Inflammatory macrophage treated with lipopolysaccharide for 4 hours (primary cell): Measurements from ENCODE around the gene SCN1B.

Experiments used
- DNase-seq: peaks from one replicate; pipeline ENCODE4 v3.0.0-alpha.2; 2020

Gene SCN1B

DNA sequence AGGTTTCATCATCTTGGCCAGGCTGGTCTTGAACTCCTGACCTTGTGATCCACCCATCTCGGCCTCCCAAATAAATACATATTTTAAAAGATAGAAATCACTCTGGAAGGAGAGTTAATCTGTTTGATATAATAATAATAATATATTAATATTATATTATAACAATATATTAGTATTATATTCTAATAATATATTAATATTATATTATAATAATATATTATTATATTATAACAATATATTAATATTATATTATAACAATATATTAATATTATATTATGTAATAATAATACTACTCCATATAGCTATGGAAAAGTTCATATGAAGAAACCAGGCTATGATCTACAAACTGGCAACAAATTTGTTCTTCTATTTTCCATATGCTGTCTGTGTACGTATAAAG is 28.1 kb downstream of the SCN1B start:
- DNase-seq: no peak

DNA sequence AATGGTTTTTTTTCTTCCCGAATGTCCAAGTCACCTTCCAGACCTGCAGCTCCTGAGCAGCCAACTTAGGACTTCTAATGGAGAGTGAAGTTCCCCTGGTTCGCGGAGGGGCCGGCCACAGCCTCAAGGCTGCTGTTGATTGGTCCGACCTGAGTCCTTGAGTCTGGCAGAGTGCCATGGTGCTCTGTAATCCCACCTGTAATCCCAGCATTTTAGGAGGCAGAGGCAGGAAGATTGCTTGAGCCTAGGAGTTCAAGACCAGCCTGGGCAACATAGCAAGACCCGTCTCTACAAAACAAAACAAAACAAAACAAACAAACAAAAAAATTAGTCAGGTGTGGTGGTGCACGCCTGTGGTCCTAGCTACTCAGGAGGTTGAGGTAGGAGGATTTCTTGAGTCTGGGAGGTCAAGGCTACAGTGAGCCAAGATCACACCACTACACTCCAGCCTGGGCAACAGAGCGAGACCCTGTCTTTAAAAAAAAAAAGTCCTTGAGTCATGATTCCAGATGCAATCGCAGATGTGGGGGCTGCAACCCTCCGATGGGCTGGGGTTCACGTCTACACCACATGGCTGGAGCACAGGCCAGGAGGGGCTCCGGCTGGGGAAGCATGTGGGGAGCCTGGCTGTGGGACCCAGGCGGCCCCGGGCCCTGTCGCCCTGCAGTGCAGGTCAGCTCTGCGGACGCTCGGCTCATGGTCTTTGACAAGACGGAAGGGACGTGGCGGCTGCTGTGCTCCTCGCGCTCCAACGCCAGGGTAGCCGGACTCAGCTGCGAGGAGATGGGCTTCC is 28.9 kb downstream of the SCN1B start:
- no peak for DNase-seq

DNA sequence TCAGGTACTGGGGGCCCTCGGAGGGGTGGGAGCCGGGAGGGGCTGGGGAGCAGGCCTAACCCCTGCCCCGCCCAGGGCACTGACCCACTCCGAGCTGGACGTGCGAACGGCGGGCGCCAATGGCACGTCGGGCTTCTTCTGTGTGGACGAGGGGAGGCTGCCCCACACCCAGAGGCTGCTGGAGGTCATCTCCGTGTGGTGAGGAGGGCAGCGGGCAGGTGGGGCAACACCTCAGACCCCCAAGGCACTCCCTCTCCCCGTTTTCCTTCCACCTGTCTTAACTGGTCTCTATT is 29.5 kb downstream of the SCN1B start:
- no peak for DNase-seq

DNA sequence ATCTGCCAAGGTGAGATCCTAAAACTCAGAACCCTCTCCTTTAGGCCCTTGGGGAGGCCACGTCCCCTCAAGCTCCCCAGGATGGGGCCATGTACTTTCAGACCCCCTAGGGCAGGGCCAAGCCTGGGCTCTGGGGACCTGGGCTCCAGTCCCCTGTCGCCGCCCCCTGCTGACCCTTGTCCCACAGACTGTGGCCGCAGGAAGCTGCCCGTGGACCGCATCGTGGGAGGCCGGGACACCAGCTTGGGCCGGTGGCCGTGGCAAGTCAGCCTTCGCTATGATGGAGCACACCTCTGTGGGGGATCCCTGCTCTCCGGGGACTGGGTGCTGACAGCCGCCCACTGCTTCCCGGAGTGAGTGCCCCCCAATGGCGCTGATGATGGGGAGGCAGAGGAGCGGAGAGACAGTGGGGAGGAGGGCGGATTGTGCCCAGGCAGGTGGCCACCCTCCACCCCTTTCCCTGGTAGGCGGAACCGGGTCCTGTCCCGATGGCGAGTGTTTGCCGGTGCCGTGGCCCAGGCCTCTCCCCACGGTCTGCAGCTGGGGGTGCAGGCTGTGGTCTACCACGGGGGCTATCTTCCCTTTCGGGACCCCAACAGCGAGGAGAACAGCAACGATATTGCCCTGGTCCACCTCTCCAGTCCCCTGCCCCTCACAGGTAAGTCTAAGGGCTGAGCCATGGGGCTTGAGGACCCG is 30.0 kb downstream of the SCN1B start:
- DNase-seq: no peak

DNA sequence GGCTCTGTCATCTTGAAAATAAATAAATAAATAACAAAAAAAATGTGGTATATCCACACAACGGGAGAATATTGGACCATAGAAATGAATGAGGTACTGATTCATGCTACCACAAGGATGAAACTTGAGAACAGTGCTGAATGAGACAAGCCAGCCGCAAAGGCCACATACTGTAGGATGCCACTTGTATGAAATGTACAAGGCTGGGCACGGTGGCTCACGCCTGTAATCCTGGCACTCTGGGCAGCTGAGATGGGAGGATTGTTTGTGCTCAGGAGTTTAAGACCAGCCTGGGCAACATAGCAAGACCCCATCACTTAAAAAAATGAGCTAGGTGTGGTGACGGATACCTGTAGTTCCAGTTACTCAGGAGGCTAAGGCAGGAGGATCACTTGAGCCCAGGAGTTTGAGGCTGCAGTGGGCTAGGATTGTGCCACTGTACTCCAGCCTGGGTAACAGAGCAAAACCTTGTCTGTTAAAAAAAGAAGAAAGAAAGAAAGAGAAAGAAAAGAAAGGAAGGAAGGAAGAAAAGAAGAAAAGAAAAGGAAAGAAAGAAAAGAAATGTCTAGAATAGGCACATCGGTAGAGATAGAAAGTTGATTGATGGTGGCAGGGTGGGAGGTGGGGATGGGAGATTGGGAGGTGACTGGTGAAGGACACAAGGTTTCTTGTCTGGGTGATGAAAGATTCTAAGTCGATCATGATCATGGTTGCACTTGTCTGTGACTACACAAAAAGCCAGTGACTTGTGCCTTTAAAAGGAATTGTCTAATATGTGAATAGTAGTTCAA is 31.5 kb downstream of the SCN1B start:
- DNase-seq: no peak

DNA sequence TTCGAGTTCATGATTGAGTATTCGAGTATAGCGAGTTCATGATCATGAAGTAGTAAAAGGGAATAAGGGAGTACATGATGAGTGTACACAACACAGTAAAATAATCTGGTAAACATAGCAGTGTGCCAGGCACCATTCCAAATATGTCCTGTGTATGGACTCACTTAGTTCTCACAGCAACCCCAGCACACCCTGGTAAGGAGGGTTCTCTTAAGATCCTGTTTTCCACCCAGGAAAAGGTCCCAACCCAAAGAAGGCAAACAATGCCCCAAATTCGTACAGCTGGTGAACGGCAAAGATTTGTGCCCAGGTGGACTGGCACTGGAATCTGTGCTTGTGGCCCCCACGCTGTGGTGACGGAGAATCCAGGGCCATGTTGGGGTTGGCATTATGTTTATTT is 32.7 kb downstream of the SCN1B start:
- DNase-seq: no peak

DNA sequence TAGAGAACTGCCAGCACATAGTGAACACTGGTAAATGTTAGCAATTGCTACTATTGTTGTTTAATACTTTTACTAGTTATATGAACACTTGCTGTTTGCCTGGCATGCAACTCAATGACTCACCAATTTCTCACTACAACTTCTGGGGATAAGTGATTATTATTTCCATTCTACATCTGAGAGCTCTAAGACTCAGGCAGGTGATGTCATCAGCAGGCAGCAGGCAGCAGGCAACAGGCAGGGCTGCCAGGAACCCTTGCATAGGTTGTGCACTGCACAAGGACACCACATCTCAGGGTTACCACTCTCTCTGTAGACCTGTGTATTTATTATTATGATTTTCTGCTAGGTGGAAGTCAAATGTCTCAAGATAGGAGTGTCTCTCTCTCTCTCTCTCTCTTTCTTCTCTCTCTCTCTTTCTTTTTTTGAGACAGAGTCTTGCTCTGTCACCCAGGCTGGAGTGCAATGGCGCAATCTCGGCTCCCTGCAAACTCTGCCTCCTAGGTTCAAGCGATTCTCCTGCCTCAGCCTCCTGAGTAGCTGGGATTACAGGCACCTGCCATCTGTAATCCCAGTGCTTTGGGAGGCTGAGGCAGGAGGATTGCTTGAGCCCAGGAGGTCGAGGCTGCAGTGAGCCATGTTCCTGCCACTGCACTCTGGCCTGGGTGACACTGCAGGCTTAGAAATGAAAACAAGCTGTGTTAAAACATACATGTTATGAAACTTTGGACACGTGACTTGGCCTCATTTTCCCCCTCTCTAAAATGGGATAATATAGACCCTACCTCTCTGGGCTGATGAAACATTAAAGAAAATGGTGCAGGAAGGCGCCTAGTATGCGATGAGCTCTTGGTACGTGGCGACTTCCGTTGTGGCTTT is 33.9 kb downstream of the SCN1B start:
- DNase-seq: peak; percentile 26

DNA sequence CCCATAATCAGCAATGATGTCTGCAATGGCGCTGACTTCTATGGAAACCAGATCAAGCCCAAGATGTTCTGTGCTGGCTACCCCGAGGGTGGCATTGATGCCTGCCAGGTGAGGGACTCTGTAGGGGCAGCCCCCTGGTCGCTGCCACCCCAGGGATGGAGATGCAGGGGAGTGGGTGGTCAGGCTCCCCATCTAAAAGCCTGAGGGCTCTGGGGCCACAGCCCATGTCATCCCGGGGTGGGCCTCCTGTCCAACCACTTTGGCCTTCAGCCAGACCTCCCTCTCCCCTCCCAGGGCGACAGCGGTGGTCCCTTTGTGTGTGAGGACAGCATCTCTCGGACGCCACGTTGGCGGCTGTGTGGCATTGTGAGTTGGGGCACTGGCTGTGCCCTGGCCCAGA is 35.3 kb downstream of the SCN1B start:
- no peak for DNase-seq

DNA sequence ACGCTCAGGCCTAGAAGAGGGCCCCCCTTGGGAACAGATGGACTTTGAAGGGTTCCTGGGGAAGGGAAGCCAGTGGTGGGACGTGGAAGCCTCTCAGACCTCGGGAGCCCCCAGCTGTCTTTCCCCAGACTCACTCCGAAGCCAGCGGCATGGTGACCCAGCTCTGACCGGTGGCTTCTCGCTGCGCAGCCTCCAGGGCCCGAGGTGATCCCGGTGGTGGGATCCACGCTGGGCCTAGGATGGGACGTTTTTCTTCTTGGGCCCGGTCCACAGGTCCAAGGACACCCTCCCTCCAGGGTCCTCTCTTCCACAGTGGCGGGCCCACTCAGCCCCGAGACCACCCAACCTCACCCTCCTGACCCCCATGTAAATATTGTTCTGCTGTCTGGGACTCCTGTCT is 35.9 kb downstream of the SCN1B start:
- DNase-seq: no peak

DNA sequence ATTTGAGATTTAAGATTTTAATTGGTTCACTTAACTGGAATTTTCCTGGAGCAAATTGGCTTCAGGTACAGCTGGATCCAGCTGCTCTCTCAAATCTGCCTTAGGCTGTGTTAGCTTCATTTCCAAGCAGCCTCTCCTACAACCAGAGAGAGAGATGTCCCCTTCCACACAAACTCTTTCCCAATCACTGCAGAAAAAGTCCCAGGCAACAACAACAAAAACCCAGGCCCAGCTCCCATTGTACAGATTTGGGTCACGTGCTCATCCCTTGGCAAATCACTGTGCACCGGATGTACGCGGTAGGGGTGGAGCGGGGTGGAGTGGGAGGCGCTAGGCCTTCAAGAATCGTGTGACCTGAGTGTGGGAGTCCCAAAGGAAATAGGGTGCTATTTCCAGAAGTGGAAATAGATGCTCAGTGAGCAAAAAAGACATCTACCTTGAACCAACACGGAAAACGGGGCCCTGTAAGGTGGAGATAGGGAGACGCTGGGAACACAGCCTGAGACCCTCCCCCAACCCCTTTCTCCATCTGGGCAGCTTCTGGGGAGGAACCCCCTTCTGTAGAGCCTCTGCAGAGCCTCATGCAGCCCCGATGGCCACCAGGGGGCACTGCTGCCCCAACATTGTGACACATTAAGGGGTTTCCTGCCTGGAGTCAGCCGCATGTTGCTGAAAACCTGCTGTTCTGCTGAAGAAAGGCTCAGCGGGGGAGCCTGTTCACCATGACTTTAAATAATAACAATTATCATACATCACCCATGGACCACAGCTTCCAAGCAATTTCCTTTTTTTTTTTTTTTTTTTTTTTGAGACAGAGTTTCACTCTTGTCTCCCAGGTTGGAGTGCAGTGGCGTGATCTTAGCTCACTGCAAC is 36.7 kb downstream of the SCN1B start:
- DNase-seq: peak; percentile 82

DNA sequence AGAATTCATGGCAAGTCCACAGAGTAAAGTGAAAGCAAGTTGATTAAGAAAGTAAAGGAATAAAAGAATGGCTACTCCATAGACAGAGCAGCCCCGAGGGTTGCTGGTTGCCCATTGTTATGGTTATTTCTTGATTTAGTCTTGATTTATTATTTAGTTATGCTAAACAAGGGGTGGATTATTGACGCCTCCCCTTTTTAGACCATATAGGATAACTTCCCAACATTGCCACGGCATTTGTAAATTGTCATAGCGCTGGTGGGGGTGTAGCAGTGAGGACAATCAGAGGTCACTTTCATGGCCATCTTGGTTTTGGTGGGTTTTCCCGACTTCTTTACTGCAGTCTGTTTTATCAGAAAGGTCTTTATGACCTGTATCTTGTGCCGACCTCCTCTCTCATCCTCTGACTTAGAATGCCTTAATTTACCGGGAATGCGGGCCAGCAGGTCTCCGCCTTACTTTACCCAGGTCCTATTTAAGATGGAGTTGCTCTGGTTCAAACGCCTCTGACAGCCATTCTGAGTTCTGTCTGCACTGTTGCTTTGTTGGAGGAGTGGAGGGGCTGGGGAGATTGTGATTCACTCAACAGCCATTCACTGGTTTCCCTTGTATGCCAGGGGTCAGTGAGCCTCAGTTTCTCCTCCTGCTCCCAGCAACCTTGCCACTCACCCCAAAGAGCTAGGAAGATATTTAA is 38.8 kb downstream of the SCN1B start:
- no peak for DNase-seq

DNA sequence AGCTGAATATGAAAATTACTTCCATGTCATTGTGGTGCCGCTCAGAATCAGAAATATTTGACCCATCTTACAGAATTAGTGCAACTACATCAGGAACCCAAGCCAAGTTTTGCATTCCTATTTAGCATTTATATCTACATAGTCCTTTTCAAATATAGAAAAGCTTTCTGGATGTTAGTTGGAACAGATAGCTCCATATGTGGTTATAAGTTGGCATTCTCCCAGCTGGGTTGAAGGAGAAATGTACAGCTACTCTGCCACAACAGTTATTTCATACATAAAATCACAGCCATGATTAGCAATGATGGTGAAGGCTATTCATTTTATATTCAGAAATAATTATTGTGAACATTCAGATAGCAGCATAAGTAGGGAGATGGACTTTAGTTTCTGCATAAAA is 39.4 kb downstream of the SCN1B start:
- DNase-seq: no peak

DNA sequence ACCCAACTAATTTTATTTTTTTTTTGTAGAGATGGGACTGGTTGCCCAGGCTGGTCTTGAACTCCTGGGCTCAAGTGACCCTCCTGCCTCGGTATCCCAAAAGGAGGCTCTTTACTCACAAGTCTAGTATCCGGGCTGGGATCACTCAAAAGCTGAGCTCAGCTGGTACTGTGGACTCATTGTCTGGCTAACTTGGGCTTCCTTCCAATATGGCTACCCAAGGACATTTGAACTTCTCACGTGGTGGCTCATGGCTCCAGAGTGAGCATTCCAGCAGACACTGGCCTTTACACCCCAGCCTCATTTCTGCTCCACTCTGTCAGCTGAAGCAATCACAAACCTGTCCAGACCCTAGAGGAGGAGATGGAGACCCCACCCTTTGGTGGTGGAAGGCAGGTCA is 40.2 kb downstream of the SCN1B start:
- DNase-seq: no peak

DNA sequence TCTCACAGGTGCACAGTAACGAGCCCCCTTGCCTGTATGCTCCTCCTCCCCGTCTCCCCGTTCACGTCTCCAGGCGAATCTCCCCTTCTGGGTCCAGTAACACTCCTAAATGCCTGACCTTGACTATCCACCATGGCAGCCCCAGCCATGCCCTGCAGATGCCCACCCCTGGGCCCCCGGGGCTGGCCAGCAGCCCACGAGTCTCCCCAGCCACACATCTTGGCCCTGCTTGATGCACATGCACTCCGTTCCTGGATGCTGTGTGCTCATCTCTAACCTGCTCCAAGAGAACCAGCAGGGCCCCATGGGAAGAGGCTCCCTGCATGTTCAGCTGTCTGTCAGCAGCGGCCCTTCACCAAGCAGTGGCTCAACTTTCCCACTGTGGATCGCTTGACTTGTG is 43.2 kb downstream of the SCN1B start:
- DNase-seq: no peak

DNA sequence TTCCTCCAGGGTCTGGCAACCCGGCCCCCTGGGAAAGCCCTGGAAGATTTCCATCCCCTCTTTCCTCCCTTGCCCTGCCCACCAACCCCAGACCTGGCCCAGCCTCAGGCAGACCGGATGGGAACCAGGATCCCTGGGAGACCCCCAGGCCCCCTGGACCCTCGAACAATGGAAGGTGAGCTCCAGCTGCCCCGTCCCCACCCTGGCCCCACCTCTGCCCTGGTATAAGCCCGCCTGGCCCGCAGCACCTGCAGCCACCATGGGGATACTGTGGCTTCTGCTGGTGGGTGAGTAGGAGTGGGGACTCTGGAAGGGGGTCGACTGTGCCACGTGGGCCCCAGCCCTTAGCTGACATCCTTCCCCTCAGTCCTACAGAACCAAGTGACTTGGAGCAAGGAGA is 43.7 kb downstream of the SCN1B start:
- no peak for DNase-seq

DNA sequence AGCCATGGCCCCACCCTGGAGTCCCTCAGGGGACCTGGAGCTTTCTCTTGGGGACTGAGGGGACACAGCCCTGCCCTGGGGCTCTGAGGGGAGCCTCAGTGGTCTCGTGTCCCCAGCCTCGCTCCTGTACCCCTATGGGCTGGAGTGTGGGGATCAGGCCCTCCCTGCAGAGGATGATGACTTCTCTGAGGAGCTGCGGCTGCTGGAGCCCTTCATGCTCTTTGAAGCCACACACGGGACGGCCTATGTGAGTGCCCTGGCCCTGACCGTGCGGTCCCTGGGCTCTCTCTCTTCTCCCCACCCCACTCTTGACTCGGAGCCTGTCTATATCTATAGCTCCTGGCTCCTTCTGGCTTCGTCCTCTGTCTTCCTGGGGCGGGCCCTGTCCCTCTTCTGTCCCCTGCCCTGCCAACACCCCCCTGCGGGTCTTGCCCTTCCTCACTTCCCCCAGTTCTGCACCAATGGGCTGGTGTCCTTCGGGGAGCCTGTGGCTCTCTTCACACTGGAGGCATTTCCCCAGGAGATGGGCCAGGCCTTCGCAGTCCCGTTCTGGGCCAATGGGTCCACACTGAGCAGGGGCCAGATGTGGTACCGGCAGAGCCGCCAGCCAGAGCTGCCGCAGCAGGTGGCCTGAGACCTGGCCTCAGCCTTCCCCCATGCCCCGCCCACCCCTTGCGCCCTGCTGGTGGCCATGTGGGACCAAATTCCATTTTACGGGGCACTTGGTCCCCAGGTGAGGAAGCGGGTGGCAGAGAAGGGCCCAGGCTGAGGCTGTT is 44.3 kb downstream of the SCN1B start:
- DNase-seq: no peak

DNA sequence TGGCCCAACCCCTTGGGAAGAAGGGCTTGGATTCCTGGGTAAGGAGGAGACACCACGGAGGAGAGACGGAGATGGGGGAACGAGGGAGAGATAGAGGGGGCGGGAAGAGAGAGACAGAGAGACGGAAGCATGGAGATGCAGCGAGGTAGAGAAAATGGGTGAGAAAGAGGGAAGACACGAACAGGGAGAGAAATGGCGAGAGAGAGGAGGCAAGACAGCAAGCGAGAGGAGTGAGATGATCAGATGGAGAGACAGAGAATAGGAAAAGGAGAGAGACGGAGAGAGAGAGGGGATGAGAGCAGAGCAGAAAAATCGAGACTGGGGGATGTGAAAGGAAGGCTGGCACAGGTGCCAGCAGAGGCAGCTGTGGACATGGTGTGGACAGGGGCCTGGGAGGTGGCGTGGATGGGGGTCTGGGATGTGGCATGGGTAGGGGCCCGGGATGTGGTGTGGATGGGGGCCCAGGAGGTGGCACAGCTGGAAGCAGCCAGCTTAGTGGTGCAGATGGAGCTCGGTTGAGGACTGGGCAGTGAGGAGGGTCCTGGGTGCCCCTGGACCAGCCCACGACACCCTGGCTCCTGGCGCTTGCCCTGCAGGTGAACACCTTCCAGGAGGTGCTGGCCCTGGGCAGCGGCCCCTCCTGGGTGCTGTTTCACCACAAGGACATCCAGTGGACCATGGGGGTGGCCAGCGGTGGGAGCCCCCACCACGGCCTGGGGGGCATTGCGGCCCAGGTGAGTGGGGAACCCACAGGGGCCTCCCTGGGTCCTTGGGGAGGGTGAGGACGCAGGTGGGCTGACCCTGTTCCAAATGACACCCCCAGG is 45.1 kb downstream of the SCN1B start:
- DNase-seq: no peak

DNA sequence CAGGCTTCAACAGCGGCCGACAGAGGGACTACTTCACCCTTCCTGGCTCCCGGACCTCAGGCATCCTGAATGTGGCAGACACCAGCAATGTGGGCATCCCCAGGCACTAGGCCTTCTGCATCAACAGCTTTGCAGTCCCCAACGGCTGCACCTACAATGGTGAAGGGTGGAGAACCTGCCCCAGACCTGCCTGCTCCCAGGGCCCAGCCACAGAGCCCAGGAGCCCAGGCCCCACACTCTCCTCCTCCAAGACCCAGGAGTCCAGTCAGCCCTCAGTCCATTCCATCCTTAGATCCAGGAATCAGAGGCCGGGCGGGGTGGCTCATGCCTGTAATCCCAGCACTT is 45.7 kb downstream of the SCN1B start:
- DNase-seq: no peak

DNA sequence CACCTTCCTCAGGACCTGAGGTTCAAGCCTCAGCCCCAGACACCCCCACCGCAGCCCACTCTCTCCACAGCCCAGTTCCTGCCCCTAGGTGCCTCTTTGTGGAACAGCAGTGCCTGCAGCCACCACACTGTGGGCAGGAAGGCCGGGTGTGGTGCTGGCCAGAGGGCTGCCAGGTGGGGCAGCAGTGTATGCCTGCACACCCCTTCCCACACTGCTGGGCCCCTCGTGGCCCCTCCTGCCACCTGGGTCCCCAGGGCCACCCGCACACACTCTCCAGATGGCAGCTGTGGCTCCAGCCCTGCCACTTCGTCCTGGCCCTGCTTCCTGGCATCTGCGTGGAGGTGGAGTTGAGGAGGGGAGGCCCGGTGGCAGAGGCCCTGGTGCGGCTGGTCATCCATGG is 46.4 kb downstream of the SCN1B start:
- no peak for DNase-seq
